T1000 (cell line): Measurements from ENCODE around the gene COL4A5.

ENCODE experiments used
- DNase-seq: peaks from one replicate; lab custom pipeline; 2025; ENCODE audit warnings: mixed read lengths; lab: John Stamatoyannopoulos, UW

The COL4A5 gene

DNA sequence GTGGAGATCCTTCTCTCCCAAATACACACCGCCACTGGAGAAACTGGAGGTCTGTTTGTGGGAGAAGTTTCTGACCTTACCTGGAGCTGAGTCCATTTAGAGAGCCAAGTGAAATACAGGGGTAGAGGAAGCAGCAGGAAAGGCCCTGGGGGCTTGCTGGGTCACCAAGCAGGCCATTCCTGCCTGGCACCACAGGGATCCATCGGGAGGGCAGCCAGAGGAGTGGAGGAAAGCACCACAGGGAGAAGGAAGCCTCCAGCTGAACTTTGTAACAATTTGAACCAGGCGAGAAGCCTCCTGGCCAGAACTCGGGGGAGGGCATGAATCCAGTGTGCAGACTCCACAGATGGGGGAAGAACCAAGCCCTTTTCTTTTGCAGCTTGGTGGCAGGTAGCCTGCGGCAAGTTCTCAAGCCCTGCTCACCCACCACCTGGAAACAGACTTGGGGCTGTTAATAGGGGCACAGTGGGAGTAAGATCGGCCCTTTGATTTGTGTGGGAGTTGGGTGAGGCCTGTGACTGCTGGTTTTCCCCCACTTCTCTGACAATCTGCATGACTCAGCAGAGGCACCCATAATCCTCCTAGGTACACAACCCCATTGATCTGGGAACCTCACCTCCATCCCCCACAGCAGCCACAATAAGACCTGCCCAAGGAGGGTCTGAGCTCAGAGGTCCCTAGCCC, 202.1 kb downstream of the COL4A5 start:
- no peak for DNase-seq

DNA sequence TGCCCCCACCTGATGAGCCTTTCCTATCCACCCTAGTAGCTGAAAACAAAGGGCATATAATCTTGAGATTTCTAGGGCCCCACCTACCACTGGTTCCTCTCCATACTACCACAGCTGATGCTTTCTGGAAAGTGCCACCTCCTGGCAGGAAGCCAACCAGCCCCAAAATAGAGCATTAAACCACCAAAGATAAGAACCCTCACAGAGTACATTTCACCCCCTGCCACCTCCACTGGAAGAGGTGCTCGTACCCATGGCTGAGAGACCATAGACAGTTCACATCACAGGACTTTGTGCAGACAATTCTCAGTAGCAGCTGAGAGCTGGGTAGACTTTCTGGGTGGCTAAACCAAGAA, 202.6 kb downstream of the COL4A5 start:
- DNase-seq: no peak

DNA sequence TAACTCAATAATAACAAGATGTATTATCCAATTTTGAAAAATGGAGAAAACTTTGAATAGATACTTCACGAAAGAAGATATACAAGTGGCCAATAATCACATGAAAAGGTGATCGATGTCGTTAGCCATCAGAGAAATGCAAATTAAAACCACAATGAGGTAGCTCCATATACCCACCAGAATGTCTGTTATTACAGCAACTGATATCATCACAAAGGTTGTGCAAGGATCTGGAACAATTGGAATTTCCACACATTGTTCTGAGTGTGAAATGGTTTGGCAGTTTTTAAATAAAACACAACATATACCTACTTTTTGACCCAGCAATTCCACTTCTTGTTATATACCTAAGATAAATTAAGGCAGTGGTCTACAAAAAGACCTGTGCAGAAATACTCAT, 225.1 kb downstream of the COL4A5 start:
- no peak for DNase-seq

DNA sequence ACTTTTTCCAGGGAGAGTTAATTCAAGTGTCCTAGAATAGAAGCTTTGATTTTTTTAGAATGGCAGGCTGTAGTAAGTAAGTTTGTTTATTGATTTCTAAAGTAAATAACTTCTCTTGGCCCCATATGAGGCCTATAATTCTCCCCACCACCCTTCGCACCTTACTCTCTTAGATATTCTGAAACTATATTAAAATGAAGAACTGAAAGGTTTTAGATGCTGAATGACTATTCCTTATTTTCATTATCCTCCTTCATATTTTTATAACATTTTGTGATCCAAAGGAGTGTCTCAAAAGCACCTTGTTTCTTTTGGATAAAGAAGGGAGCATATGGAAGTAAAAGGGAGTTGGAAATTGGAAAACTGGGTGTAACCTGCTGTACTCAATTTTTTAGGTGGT, 226.5 kb downstream of the COL4A5 start:
- DNase-seq: no peak

DNA sequence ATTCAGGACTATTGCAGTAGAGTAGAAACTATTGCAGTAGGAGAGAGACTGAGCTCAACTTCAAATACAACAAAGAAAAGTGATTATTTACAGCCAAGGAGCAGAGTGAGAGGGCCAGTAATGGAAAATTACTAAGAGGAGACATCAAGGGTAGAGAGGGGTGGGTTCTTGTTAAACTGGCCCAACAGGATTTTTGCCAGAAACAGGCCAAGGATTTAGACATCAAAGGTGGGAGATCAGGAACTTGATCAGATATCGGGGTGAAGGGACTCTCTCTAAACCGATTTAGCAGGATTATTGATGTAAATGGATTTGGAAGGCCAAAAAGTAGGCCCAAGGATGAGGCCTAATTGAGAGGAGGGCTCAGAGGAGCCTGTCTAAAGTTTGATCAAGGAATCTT, 231.9 kb downstream of the COL4A5 start:
- DNase-seq: no peak

DNA sequence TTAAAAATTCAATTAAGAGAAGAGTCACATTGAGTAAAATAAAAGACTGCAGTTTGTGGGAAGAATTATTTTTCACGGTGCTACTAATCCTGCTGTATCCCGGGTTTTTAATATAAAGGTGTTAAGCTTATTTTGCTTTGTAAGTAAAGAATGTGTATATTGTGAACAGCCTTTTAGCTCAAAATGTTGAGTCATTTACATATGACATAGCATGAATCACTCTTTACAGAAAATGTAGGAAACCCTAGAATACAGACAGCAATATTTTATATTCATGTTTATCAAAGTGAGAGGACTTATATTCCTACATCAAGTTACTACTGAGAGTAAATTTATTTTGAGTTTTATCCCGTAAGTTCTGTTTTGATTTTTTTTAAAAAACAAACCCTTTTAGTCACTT, 257.1 kb downstream of the COL4A5 start:
- no peak for DNase-seq

DNA sequence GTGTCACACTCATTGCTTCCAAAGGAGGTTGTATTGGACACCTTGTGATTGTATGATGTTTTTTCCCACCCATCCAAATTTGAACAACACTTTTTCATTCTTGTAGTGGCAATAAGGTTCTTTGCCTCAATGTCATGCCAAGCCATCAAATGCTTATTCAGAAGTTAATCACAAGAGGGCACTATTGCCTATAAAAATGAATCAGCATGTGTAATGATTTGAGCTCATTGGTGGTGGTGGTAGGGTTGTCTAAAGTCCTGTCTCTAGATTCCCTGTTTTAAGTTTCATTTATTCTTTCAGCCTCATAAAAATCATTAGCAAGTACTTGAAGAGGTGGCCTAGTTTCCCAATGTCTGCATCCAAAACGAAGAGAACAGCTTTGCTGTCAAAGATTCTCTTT, 259.7 kb downstream of the COL4A5 start:
- no peak for DNase-seq

DNA sequence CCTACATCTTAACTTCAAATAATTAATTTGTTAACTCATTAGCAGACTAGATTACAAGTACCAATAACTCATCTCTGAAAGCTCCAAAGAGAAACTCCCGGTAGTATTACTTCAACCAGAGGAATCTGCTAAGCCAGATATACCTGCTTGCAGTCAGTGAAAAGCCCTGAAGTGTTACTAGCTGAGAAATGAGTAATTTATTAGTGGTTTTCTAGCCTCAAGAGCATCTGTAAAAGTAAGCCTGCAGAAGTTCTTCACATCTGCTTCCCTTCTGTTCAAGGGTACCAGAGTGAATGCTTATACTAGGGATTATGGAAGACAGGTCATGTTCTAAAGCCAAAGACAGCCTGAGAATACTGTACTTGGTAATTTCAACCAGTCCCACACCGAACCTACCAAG, 262.0 kb downstream of the COL4A5 start:
- no peak for DNase-seq

DNA sequence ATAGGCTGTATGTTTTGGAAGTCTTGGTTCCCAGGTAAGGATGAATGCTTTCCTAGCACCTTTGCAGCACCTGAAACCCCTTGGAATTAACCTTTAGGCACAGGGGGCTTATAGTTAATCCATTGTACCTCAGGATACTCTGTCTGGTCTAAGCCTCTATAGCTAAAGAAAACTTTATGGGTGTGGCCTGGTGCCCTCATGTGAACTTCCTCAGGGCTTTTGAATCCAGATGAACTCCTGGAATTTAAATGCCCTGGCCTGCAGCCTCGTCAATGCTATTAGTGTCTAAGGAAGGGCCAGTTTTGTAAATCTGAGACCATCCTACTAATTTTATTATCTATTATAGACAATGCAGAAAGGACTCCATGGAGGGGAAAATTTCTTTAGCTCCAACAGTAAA, 262.9 kb downstream of the COL4A5 start:
- no peak for DNase-seq

DNA sequence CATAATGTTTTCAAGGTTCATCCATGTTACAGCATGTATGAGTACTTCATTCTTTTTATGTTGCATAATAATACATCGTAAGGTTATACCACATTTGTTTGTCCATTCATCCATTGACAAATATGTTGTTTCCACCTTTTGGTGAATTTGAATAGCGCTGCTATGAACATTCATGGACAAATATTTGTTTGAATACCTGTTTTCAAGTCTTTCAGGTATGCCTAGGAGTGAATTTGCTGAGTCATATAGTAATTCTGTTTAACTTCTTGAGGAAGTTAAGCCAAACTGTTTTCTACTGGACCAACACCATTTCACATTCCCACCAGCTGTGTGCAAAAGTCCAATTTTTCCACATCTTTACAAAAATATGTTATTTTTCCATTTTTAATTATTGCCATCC, 265.2 kb downstream of the COL4A5 start:
- no peak for DNase-seq

DNA sequence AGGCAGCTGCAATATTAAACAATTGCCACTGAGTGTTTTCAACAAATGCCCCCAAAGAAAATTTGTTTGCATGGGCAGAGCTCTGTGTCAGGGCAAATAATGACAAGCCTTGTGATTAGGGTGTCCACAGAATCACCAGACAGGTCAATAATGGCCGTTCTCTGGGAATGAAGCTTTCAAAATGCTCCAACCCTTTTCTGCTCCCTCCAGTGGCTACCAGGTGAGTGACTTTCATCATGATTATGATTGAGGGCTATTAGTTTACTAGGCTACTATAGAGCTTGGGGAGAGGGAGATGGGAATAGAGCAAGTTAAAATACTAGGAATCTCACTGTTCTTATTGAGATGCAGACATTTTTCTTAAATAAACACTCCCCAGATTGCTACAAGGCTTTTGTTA, 273.2 kb downstream of the COL4A5 start:
- DNase-seq: no peak

DNA sequence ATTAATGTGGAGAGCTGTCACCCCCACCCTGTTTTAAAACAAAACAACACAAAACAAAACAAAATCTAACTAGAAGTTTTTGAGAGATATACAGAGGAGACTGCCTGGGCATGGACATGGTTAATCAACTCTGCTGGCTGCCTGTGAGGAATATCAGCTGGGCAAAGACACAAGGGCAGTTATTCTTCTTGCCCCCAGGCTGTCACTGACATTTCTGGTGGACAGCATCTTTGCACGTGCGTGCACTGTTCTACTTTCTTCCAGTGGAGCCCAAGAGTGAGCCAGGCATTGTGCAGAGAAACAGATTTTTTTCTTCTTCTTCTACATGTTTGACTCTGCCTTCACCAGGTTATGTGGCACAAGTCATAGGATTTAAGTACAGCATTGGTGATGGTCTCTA, 282.9 kb downstream of the COL4A5 start:
- DNase-seq: no peak

DNA sequence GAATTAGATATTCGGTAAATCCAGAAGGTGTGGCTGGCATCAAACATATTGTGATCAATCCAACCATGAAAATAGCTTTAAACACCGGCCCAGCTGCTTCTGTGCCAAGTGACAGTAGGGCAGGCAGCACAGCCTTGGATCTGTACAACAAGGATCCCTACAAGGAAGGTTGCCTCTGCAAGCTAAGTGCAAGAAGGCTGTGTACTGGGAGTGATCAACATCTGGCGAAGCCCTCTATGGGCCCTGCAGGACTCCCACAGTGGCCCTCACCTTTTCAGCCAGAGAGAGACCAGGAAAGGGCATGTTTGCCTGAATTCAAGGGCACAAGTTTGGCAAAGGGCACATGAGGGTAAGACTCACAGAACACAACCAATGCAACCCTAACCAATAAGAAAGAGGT, 287.1 kb downstream of the COL4A5 start:
- no peak for DNase-seq

DNA sequence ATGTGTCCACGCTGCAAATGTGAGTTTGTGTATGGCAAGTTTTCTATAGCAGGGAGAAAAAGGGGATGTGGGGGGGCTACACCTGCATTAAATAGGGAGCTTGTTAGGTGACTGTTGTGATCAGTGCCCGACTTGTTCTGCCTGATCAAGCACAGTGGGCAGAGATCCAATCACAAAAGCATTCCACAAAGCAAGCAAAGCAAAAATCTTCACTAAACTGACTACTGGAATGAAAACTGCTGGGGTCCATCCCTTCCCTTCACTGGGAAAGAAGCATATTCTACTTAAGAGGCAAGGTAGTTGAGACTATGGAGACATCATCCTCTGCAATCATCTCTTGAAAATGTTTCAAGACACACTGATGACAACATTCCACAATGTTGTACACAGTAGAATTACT, 291.5 kb downstream of the COL4A5 start:
- no peak for DNase-seq

DNA sequence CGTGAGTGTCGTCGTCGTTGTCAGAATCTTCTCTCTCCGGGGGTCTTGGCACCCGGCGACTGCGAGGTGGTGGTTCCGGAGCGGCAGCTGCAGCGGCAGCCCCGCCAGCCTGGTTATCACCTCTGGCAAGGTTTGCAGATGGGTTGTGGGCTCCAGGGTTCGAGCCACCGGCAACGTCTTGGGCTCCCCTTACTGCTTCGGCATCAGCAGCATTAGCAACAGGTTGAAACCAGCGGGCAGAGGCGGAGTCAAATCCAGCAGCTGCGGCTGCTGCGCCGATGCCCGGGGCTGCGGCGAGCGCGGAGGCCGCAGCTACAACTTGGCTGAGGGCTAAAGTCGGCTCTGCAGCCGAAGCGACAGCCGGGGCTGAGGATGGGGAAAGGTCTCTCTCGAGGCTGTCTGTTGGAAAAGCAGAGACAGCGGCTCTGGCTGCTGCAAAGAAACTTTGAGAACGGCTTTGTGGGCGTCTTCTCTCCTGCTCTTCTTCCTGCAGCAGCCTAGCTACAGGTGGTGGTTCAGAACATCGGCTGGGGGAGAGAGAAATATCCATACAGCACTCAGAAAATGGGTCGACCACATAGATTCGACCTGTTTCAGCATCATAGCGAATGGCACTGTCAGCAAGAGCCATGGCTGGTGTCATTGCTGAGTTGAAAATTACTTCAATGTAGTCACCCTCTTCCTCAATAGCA, 293.1 kb downstream of the COL4A5 start:
- no peak for DNase-seq

DNA sequence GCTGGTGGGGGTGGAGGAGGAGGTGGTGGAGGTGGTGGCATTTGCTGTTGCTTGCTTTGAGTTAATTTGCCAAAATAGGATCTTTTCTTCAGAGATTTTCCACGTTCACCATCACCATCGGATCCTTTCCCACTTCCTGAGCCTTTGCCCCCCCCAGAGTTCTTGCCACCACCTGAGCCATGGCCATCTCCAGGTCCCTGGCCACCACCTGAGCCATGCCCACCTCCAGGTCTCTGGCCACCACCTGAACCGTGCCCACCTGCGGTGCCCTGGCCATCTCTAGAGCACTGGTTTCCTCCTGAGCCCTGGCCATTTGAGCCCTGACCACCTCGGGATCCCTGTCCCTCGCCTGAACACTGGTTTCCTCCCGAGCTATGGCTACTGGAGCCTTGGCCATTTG, 294.8 kb downstream of the COL4A5 start:
- DNase-seq: no peak

DNA sequence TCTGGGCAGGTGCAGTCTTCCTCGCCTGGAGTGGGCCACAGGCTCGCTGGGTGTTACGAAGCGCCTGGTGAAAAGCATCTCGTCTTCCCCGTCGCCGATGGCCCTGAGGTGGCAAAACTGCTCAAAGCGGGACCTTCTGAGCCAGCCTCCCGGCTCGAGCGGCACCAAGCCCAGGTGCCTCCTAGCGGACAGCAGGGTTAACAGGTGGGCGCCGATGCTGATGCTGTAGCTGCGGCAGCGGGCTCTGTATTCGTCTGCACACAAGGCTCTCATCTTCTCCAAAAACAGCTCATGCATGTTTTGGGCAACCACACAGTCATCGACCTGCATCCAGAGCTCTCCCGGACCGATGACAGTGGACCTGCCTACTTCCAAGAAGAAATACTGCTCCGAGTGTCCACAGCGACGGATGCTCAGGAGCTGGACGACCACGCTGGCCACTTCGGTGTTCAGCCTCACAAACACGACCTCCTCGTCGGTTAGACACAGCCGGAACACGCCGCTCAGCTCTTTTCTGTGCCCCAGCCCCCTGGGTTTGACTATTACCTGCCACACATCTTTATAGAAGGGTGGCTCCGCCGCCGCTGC, 295.5 kb downstream of the COL4A5 start:
- DNase-seq: no peak

DNA sequence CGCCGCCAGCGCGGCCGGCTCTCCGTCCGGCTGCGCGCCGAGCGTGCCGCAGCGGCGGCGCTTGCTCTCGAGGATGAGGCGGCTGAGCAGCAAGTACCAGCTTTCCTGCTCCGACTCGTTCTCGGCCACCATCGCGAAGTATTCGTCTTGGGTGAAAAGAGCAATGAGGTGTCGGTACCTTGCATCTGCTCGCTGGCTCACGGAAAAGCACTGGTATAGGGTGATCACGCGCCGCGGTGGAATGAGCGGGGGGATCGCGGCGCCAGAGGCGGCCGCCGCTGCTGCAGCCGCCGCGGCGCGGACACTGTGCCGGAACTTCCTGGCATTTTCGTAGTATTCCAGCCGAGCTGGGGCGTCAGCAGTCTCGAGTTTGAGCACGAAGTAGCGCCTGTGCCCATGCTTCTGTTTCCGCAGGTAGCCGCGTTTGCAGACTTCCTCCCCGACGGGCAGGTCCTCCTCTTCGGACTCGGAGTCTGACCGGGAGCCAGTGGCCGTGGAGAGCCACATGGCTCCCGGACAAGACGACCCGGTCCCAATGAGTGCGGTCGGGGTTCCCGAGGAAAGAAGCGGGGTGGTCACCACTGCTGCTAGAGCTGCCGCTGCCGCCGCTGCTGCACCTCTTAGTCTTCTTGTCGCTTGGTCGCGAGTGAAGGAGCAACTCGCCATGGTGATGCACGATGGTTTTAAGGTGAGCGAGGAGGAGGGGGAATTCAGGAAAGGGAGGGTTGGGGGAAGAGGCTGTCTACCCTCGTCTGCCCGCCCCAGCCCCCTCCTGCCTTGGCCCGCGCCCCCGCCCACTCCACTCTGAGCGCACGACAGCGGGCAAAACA, 296.3 kb downstream of the COL4A5 start:
- no peak for DNase-seq

DNA sequence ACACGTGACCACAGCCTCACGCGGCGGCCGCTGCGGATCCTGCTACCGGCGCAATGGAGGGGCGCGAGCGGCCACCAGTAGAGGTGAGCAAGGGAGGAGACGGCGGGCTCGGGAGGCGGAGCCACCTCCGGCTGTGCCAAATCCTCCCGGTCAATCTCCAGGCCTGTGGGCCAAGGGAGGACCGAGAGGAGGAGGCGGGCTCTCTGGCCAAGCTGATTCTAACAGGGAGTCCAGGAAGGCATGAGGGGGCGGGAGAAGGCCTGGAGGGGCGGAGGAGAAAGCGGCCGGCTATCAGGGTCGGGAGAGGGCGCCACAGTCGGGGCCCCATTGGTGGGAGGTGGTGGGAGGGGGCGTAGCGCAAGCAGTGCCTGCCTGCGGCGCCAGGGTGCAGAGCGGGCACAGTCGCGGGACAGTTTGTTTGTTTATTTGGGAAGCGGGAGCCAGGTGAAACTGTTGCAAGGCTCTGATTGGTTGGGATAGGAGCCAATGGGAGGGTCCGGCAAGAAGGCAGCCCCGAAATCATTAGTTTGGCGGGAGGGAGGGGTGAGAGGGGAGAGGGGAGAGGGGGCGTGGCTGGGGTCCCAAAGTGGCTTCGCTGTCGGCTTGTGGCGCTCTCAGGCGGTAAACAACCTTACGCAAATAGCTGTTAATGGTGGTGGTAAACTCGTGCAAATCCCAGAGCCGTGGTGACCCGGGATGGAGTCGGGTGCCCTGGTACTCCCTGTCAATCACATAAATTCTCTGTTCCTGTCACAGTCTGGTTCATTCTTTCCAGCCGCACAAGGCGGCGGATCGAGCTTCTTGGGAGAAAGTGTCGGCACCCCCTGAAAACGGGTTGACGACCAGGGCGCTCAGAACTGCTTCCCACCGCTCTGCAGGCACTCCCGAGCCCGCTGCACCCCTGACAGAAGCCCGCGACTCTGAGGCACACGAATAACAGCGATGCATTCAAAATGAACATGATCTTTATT, 297.2 kb downstream of the COL4A5 start, which contains the start of gene IRS4:
IRS4 (minus strand) TSS at position 55 of the 971 bp plus-strand sequence.
- DNase-seq: no peak

DNA sequence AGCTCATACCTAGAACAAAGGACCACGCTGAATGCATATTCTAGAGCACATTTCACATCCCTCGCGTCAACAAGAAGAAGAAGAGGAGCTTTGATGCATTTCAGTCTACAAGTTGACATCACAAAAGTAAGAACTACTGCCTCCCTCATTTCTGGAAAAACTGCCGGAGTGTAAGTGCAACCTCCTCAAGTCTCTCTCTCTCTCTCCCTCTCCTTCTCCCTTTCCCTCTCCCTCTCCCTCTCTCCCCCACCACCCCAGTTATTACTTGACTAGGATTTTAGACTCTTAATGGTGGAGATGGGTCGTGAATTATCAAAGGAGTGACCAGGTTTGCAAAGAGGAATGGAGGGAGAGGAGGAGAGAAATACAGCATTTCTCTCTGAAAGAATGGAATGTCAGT, 298.1 kb downstream of the COL4A5 start:
- DNase-seq: no peak

DNA sequence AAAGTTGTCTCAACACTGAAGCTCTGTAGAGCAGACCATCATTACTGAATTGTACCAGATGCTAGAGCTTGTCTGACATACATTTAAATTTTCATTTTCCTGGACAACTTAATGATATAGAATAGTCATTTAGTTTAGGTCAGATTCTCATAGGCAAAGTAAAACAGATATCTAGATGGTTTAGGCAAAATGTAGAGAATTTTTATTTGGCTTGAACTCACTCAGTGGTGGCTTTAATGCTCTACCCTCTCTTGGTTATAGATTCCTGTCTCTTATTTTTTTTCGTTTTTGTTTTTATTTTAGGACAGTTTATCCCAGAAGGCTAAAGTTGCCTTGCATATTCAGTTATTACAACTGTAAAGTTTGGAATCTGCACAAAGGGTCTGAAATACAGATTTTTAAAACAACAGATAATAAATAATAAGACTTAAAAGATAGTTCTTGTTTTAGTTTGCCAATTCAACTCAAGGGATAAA, 300.7 kb downstream of the COL4A5 start:
- DNase-seq: no peak
